Peyer's patch (tissue), 4 donors: Measurements from ENCODE around the gene SLC9A3.

Experiments used
- CTCF ChIP-seq, 6 experiments: fragments of 450-650 bp in 4 of 6; fragments of 200-600 bp in 2 of 6; sonication (generic) in 1 of 6; IDR thresholded peaks; one replicate each; pipeline ENCODE4 v1.5.1; 2017 to 2019; ENCODE audit warnings: antibody characterized with exemption in 6 of 6, mild to moderate bottlenecking in 3 of 6, moderate library complexity in 1 of 6
- POLR2A ChIP-seq, 2 donors: fragments of 450-650 bp; IDR thresholded peaks; one replicate each; pipeline ENCODE4 v1.5.1; 2017; ENCODE audit warnings: antibody characterized with exemption in 2 of 2, mild to moderate bottlenecking in 2 of 2, moderate library complexity in 2 of 2

- TF ChIP-seq CTCF (IDR thresholded peaks at IDR 0.05): no peak
- no peak for TF ChIP-seq POLR2A (IDR thresholded peaks at IDR 0.05)
Observed at GRCh38 chr5:547086-547924, 23.1 kb upstream of the SLC9A3 start.
